ENCODE measurements around the gene CCSER1.
"Not testable (repeated sequence)": the region's sequence is repeated elsewhere in the genome, so short reads cannot be mapped to it uniquely, and the experiment has no call there.

Gene CCSER1

DNA sequence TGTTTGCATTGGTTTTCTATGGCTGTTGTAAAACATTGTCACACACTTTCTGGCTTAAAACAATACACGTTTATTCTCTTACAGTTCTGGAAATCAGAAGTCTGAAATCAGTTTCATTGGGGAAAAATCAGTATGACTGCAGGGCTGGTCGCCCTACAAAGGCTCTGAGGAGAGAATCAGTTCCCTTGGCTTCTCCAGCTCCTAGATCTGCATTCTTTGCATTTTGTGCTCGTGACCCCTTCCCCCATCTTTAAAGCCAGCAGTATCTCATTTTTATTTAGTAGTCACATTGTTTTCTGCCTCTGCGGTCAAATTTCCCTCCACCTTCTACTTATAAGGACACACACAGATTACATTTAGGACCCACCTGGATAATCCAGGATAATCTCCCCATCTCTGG is 1326.9 kb downstream of the CCSER1 start:
- Histone ChIP-seq H3K4me3 (ENCODE audit: low read length, poor library complexity, severe bottlenecking) (no peak overlapping the region), H2AFZ (ENCODE audit: low read length) (no peak overlapping the region), H3K36me3 (ENCODE audit: insufficient read depth, low read length) (no peaks in the 10 kb centered on the region), H3K9ac (ENCODE audit: low read depth, low read length, poor library complexity, severe bottlenecking) (no peak overlapping the region), H3K9me2 (replicated peaks; ENCODE audit: low read depth, low read length) (no peaks in the 10 kb centered on the region), H3K79me2 (ENCODE audit: insufficient read depth, low read length) (no peaks in the 10 kb centered on the region), H3K4me2 (ENCODE audit: low read depth, low read length, poor library complexity, severe bottlenecking) (no peak overlapping the region), H4K20me1 (ENCODE audit: insufficient read depth, low read length, poor library complexity, severe bottlenecking) (no peaks in the 10 kb centered on the region), H3F3A (ENCODE audit: low read depth) (no peaks in the 10 kb centered on the region), H3K4me1 (ENCODE audit: insufficient read depth, low read length, poor library complexity, severe bottlenecking) (no peaks in the 10 kb centered on the region), H3K27me3 (ENCODE audit: insufficient read depth, low read length, poor library complexity, severe bottlenecking) (no peaks in the 10 kb centered on the region), H3K9me3 (ENCODE audit: insufficient read depth, low read depth, low read length) (no peaks in the 10 kb centered on the region)
- TF ChIP-seq EZH2phosphoT487 (IDR thresholded peaks at IDR 0.05; ENCODE audit: borderline replicate concordance) (no peak), CTCF (conservative IDR thresholded peaks at IDR 0.05; ENCODE audit: low read length) (no peak)

DNA sequence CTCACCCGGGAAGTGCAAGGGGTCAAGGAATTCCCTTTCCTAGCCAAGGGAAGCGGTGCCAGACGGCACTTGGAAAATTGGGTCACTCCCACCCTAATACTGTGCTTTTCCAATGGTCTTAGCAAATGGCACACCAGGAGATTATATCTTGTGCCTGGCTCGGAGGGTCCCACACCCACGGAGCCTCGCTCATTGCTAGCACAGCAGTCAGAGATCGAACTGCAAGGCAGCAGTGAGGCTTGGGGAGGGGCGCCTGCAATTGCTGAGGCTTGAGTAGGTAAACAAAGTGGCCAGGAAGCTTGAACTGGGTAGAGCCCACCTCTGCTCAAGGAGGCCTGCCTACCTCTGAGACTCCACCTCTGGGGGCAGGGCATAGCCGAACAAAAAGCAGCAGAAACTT is 1335.4 kb downstream of the CCSER1 start:
- not testable (repeated sequence) for H3K4me1 ChIP-seq (ENCODE audit: insufficient read depth, low read length, poor library complexity, severe bottlenecking); H3K9ac ChIP-seq (ENCODE audit: low read depth, low read length, poor library complexity, severe bottlenecking); H3K27me3 ChIP-seq (ENCODE audit: insufficient read depth, low read length, poor library complexity, severe bottlenecking); H3K4me3 ChIP-seq (ENCODE audit: low read length, poor library complexity, severe bottlenecking); H3F3A ChIP-seq (ENCODE audit: low read depth); H2AFZ ChIP-seq (ENCODE audit: low read length); H3K9me2 ChIP-seq (replicated peaks; ENCODE audit: low read depth, low read length); H3K36me3 ChIP-seq (ENCODE audit: insufficient read depth, low read length); H3K9me3 ChIP-seq (ENCODE audit: insufficient read depth, low read depth, low read length); H4K20me1 ChIP-seq (ENCODE audit: insufficient read depth, low read length, poor library complexity, severe bottlenecking); H3K79me2 ChIP-seq (ENCODE audit: insufficient read depth, low read length); H3K4me2 ChIP-seq (ENCODE audit: low read depth, low read length, poor library complexity, severe bottlenecking)

GRCh38 chr4:91470671-91471070 is 1343.5 kb downstream of the CCSER1 start:
- H3K79me2 ChIP-seq (ENCODE audit: insufficient read depth, low read length), result no peaks in the 10 kb centered on the region
- no peak for TF ChIP-seq EZH2phosphoT487 (IDR thresholded peaks at IDR 0.05; ENCODE audit: borderline replicate concordance)
- TF ChIP-seq CTCF (conservative IDR thresholded peaks at IDR 0.05; ENCODE audit: low read length), result no peak
- H3K36me3 ChIP-seq (ENCODE audit: insufficient read depth, low read length), result no peaks in the 10 kb centered on the region
- no peaks in the 10 kb centered on the region for H4K20me1 ChIP-seq (ENCODE audit: insufficient read depth, low read length, poor library complexity, severe bottlenecking)
- no peaks in the 10 kb centered on the region for H3K4me1 ChIP-seq (ENCODE audit: insufficient read depth, low read length, poor library complexity, severe bottlenecking)
- no peak overlapping the region for H2AFZ ChIP-seq (ENCODE audit: low read length)
- H3K27me3 ChIP-seq (ENCODE audit: insufficient read depth, low read length, poor library complexity, severe bottlenecking), result no peaks in the 10 kb centered on the region
- H3K4me2 ChIP-seq (ENCODE audit: low read depth, low read length, poor library complexity, severe bottlenecking), result no peak overlapping the region
- no peaks in the 10 kb centered on the region for H3K9me2 ChIP-seq (replicated peaks; ENCODE audit: low read depth, low read length)
- H3F3A ChIP-seq (ENCODE audit: low read depth), result no peaks in the 10 kb centered on the region
- no peak overlapping the region for H3K4me3 ChIP-seq (ENCODE audit: low read length, poor library complexity, severe bottlenecking)
- H3K9ac ChIP-seq (ENCODE audit: low read depth, low read length, poor library complexity, severe bottlenecking), result no peak overlapping the region
- no peaks in the 10 kb centered on the region for H3K9me3 ChIP-seq (ENCODE audit: insufficient read depth, low read depth, low read length)

- Histone ChIP-seq H3K9me2 (replicated peaks; ENCODE audit: low read depth, low read length) (no peaks in the 10 kb centered on the region), H3K79me2 (ENCODE audit: insufficient read depth, low read length) (no peaks in the 10 kb centered on the region), H4K20me1 (ENCODE audit: insufficient read depth, low read length, poor library complexity, severe bottlenecking) (no peaks in the 10 kb centered on the region), H3K4me1 (ENCODE audit: insufficient read depth, low read length, poor library complexity, severe bottlenecking) (no peaks in the 10 kb centered on the region), H2AFZ (ENCODE audit: low read length) (no peak overlapping the region), H3K27me3 (ENCODE audit: insufficient read depth, low read length, poor library complexity, severe bottlenecking) (no peaks in the 10 kb centered on the region), H3F3A (ENCODE audit: low read depth) (no peaks in the 10 kb centered on the region), H3K9me3 (ENCODE audit: insufficient read depth, low read depth, low read length) (no peaks in the 10 kb centered on the region), H3K4me2 (ENCODE audit: low read depth, low read length, poor library complexity, severe bottlenecking) (no peak overlapping the region), H3K4me3 (ENCODE audit: low read length, poor library complexity, severe bottlenecking) (no peak overlapping the region), H3K36me3 (ENCODE audit: insufficient read depth, low read length) (no peaks in the 10 kb centered on the region), H3K9ac (ENCODE audit: low read depth, low read length, poor library complexity, severe bottlenecking) (no peak overlapping the region)
- no peak for TF ChIP-seq CTCF (conservative IDR thresholded peaks at IDR 0.05; ENCODE audit: low read length)
- no peak for TF ChIP-seq EZH2phosphoT487 (IDR thresholded peaks at IDR 0.05; ENCODE audit: borderline replicate concordance)
Observed at GRCh38 chr4:91471280-91471679, 1344.1 kb downstream of the CCSER1 start.

All from Loucy (cell line).